Skin epidermis (tissue), 12 donors: Measurements from ENCODE around the gene NRGN.

Experiments
- H3K27ac ChIP-seq, 21 experiments: fragments of 200-600 bp; sonication (generic) in 11 of 21; one replicate each; pipeline ENCODE4 v1.5.0; 2020; ENCODE audit warnings: mild to moderate bottlenecking in 3 of 21, inconsistent platforms in 2 of 21, moderate library complexity in 2 of 21
- H3K4me3 ChIP-seq, 7 experiments: fragments of 200-600 bp; sonication (generic) in 2 of 7; one replicate each; pipeline ENCODE4 v1.5.0; 2020; ENCODE audit warnings: inconsistent platforms in 2 of 7, mild to moderate bottlenecking in 2 of 7, moderate library complexity in 1 of 7

NRGN gene

DNA sequence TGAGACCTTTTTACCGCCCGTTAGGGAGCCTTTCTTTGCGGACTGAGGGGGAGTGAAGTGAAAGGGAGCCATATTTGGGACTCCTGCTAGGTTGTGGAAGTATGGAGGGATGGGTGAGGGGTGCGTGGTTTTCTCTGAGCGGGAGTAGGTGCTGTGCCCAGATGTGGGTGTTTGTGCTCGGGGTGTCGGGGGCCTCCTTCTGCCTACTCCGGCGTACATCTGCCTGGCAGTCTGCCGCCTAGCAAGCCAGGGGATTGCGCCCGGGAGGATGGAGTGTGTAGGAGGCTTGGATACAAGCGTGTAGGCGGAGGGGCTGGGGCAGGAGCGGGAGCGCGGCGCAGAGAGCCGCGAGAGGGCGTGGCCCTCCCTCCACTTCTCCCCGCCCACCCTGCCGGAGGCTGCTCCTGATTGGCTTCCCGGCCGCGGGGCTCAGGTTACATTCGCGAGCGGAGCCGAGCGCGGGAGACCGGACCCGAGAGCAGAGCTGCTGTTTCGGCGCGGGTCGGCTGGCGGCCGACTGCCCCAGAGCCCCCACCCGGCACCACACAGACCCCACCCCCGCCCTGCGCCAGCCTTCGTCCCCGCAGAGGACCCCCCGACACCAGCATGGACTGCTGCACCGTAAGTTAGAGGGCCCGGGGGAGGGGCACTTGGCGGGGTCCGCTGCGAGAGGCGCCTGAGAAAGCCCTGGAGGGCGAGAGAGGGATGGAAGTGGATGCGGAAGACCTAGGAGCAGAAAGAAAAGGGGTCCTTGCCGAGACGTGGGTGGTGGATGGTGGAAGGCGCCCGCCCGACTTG is at the start of gene NRGN:
Gene NRGN, plus strand, starts transcription at position 464 of the 798 bp plus-strand sequence. Its CDS starts 143 bp downstream, at position 607.
- H3K27ac ChIP-seq, result peak within 1 kb of the TSS in 1 of 21 experiments; percentile 9

DNA sequence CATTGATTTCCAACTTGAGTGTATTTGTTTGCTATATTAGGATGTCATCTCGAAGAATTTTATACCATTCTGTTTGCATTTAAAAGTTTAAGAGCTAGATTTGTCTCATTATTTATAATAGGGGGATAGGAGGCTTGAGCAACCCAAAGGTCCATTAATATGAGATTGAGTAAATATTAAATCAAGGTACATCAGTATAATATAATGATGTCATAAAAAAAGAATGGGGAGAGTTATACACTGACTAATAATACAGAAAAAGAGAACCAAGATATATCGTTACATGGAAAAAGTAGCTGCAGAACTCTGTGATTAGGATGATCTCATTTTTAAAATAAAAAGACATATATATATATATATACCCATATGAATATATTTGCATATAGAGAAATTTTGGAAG is 46.6 kb upstream of the NRGN start:
- Histone ChIP-seq H3K4me3 (no peak overlapping the region), H3K27ac (no peak overlapping the region)

More for the DNA sequence above, at the start of gene NRGN:
- H3K4me3 ChIP-seq, result peak within 1 kb of the TSS; percentile 28 to 54 (median 49)

DNA sequence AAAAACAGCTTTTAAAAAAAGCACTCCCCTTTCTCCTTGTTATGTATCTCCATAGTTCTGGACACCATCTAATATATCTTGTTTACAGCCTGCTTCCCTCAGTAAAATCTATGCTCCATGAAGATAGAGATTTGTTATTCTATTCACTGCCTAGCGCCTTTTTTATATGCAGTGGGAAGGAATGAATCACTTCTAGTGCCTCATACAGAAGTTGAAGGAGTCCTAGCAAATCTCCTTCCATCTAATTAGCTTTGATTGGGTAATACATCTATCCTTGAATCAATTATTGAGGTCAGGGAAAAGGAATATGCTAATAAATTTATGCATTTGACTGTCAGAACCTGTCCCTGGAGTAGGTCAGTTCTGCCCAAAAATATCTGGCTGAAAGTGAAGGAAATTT is 40.2 kb upstream of the NRGN start:
- Histone ChIP-seq H3K4me3 (no peak overlapping the region), H3K27ac (no peak overlapping the region)

DNA sequence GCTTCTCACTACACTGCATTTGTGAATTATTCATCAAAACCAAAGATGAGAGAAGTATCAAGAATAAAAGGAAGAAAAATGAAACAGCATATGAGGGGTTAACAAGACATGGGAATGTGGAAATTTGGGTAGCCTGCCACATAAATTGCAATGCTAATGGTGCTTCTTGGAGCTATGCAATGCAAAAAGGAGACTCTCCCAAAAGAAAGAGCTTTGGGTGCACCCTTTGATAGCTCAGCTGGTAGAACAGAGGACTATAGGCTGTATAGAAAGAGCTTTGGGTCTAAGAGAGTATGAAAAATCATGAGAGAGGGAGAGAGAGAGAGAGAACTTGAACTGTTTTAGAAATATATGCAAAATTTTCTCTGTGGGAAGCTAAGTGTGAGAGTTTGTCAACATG is 39.7 kb upstream of the NRGN start:
- Histone ChIP-seq H3K4me3 (no peak overlapping the region), H3K27ac (no peak overlapping the region)

DNA sequence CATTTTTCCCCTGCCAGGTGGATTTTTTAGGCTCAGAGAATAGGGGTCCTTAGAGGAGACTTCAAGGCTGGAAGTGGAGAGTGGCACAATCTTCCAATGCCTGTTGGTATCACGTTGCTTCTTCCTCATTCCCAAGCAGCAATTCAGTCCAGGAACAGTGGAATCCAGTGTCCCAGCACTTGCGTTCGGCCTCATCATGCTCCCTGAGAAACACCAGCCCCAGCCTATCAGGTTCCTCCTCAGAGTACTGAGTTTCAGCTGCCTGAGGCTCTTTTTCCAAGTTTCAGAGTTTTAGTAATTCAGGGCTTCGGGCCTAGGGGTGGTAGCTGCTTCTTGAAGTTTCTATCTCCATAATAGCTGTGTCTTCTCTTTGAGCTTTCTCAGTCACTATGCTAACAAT is 31.9 kb upstream of the NRGN start:
- no peak overlapping the region for H3K27ac ChIP-seq
- H3K4me3 ChIP-seq, result no peak overlapping the region

DNA sequence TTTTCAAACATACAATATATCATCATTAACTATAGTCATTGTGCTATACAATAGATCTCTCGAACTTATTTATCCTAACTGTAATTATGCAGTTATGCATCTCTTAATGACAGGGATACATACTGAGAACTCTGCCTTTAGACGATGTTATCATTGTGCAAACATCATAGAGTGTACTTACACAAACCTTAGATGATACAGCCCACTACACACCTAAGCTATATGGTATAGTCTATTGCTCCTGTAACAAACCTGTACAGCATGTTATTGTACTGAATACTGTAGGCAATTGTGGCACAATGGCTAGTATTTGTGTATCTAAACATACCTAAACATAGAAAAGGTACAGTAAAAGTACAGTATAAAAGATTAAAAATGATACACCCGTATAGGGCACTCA is 27.4 kb upstream of the NRGN start:
- H3K27ac ChIP-seq, result no peak overlapping the region
- no peak overlapping the region for H3K4me3 ChIP-seq

DNA sequence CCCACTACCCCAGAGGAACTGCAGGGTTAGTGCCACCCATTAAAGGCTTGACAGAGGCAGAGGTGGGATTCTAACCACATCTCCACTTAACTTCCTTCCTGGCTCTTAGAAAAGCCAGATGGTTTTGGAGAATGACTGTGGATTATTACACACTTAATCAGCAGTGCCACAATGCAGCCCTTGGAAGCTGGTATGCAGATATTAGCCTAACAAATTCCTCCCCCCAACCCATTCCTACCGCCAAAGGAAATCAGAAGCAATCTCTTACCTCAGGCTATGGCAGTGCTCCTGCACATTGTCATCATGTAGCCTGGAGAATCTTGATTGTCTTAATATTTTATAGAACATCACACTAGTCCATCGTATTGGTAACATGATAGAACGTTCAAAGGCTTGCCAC is 23.2 kb upstream of the NRGN start:
- H3K27ac ChIP-seq, result no peak overlapping the region

DNA sequence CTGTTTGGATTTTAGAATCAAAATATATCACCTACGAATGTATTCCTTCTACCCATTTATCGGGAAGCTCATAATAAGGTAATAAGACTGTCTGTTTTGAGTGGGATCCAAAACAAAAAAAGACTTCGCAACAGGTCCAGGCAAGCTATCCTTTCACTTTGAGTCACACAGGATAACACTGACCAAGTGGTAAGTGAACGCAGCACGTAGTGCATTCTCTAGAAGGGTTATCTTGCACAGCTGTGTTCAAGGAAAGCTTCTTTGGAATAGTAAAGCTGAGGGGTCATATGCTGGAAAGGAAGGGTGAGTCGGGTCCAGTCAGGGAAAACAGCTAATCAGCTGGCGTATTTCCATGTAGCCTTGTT is 22.3 kb upstream of the NRGN start:
- H3K27ac ChIP-seq, result no peak overlapping the region
- H3K4me3 ChIP-seq, result peak overlapping the region in 3 of 7 experiments; percentile 1 to 12 (median 9)

More for the DNA sequence above, 23.2 kb upstream of the NRGN start:
- H3K4me3 ChIP-seq, result no peak overlapping the region

DNA sequence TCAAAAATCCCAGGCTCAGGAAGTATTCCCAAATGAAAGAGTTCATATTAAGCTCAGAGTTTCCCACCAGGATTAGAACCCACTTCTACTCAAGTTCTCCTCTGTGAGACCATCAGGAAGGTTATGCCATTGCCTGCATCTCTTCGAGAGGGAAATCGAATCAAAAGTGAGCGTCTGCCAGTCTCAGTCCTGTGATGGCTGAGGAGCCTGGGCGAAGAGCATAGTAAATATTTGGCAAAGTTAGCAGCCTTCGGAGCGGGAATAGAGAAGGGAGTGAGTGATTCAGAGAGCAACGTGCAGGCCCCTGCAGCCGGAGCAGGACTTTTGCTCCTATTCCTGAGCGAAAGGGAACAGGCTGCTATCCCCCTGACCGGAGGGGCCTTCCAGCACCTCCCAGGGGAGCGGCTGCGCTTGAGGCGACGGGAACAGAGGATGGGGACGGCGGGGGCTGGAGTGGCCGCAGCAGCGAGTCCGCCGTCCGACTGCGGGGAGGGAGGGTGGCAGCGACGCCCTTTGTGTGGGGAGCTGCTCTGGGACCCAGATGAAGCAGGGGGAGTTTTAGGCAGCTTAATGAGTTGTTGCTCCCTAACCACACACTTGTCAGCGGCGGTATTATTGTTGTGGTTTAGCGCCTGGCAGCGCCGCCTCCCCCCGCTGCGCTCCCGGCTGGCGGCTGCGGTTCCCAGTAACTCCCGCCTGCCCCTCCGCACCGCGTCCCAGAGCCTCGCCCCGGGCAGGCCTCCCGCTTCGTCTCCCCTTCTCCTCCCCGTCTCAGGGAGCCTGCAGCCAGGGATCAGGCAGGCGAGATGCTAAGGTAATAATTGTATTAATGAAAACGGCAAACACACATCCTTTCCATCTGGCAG is 21.7 kb upstream of the NRGN start:
- Histone ChIP-seq H3K27ac (no peak overlapping the region), H3K4me3 (peak overlapping the region; percentile 1 to 25 (median 12))

DNA sequence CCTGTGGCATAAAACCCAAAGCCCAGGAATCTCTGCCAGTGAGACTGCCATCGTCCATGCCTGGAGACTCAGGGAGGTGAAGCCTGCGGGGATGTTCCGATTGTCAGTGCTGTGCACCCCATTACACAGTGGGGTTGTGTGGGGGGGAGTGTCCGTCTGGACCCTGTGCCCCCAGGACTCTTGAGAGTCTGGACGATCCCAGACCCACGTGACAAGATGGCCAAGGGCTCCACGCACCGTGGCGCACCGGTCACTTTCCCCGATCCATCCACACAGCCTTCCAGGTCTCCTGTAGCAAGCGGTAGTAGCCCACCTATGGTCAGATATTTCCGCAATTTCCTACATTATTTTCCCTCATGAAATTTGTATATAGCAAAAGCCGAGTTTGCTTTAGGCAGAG is 20.9 kb upstream of the NRGN start:
- no peak overlapping the region for H3K4me3 ChIP-seq
- H3K27ac ChIP-seq, result no peak overlapping the region

DNA sequence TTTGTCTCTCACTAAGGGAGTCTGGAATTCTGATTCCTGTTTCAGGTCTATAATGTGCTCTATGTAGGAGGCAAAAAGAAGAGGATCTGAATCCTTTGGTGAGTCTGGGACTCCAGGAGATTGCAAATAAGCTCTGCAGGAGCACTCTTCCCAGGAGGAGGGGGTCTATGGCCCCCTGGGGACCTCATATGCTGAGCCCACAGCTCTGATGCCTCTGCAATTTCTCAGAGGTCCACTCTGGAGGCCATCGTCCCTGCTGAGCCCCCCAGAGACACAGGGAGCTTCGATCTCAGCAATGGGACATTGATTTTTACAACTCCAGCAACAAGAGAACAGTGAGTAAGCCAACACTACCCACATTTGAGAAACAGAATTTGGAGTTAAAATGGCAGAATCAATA is 20.2 kb upstream of the NRGN start:
- Histone ChIP-seq H3K27ac (no peak overlapping the region), H3K4me3 (no peak overlapping the region)

DNA sequence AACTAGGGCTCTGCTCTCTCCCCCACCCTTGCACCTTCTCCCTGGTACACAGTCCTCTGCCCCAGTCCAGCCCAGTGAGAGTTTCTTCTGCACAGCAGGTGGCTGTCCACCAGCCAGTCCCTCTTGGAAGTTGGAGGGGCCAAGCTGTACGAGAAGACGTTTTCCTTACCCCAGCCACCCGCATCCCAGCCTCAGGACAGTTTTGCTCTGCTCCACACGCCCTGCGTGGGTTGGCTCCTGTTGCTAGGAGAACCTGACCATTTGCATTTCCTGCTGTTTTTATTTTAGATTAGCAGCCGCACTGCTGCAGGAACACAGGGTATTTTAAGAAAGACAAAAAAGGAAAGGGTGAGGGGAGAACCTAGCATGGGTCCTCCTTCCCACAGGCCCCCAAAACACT is 17.6 kb upstream of the NRGN start:
- Histone ChIP-seq H3K4me3 (no peak overlapping the region), H3K27ac (no peak overlapping the region)

DNA sequence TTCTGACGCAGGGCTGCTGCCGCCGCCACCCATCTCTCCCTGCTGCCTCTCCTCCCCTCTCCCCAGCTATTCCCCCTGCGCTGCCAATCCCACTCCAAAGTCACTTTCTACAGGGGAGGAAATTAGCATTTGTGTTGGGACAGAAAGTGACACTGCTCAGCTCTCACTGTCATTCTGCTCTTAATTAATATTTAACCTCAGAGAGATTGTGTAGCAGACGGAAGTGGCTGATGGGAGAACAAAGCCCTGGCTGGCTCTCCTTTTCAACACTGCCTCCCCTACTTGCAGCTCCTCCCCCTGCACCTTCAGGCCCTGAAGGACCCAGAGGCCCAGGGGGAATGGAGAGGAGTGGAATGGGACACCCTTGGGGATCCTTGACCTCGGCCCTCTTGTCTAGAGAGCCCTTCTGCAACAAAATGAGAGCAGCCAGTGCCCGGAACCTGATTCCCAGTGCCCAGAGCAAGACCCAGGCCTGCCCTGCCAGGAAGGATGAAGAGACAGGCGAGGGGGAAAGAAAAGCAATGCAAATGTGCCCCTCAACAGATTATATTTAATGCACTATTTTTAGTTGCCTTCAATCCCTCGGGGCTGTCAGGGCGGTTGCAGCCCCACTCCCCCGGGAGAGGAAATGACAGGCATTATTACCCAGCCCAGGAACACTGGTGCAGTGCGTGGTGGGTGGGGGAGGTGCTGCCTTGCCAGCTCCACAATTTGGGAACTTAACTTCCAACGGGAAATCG is 14.6 kb upstream of the NRGN start:
- no peak overlapping the region for H3K27ac ChIP-seq
- H3K4me3 ChIP-seq, result no peak overlapping the region

DNA sequence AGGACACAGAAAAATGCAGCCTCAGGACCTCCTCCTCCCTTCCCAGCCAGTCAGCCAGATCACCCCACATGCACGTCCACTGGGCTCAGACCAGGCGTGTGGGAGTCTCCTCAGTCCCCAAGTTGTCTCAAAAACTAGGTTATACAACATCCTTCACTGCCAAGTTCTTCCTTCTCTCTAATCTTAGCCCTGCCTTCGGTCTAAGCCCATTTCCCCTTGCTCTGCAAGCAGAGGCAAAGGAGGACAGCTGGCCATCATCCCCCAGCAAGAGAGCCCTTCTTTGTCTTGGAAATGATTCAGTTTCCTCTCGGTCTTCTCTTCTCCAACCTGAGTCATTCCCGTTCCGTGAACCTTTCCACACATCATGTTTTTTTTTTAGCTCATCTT is 14.0 kb upstream of the NRGN start:
- Histone ChIP-seq H3K27ac (no peak overlapping the region), H3K4me3 (no peak overlapping the region)

DNA sequence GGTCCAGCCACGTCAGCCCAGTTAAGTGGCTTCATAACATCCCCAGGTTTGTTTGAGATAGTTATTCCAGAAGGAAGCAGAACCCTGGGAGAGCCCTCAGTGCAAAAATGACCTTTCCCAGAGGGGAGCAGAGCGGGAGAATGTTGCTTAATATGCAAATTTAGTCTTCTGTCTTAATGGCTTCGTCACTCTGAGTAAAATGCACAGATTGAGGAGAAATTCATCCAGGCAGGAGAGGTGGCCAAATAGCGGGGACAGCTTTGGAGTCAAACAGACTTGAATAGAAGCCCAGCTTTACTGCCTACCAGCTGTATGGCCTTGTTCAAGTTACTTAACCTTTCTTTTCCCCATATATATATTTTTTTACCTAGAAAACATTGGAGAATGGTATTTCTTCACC is 12.3 kb upstream of the NRGN start:
- no peak overlapping the region for H3K4me3 ChIP-seq
- no peak overlapping the region for H3K27ac ChIP-seq

DNA sequence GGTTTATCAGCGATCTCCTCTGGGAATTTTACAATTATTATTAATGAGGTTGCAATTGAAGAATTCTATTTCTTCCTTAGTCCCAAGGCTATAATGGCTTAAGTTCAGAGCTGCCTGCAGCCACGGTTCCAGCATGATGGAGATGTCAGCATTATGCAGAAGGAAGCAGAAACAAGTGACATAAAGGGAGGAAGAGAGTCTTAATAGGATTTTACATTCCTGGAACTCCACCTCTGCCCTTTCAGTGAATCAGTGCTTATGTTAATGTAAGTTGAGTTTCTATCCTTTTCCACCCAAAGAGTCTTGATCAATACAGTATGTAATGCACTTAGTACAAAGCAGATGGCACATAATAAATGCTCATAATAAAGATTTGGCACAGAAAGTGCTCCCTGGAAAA is 11.6 kb upstream of the NRGN start:
- Histone ChIP-seq H3K27ac (no peak overlapping the region), H3K4me3 (no peak overlapping the region)

DNA sequence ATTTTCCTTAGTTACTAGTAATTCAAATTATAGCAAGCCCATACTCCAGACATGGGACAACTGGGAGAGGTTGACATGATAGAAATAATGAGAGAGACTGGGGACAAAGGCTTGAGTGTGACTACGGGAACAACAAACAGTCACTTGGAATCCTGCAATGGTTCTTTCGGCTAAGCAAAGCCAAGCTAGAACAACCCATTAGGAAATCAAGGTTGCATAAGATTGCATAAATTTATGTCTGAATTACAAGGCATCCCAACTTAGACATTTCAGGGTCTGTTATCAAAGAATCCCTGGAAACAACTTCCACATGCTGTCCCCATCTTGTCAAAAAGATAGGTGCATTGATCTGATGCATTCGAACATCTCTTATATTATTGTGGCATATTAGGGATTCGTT is 10.2 kb upstream of the NRGN start:
- no peak overlapping the region for H3K4me3 ChIP-seq
- no peak overlapping the region for H3K27ac ChIP-seq

DNA sequence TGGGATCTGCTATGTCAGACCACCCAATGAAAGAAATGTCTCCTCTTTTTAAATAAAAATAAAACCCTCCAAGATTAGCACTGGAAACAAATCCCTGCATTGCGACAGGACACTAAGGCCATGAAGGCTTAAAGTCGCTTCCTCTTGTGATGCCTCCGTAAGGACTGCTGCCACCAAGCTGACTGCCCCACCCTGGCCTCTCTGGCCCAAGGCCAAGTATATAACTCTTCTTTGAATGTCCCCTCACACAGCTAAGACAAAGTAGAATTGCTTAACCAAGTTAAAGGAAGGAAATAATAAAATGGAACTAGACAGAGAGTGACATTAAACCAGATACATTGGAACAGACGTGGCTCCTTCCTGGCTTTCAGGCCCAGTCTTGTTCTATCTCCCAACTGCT is 7.5 kb upstream of the NRGN start:
- H3K27ac ChIP-seq, result no peak overlapping the region
- no peak overlapping the region for H3K4me3 ChIP-seq

DNA sequence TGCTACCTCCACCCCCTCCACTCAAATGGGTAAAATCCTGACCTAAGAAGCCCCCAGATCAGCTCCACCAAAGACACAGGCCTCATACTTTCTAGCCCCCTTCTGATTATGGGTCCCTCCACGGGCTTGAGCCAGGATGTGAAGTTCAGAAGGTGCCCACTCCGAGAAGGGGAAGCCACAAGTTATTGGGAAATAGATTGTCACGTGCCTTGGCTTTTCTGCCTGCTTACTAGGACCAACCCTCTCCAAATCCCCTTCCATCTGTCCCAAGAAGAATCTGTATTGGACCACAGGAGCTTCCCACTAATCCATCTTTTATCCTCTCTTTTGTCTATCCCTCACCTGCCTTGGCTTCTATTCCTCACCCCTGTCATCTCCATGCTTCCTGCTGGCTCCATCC is 3.0 kb upstream of the NRGN start:
- Histone ChIP-seq H3K4me3 (no peak overlapping the region), H3K27ac (no peak overlapping the region)

DNA sequence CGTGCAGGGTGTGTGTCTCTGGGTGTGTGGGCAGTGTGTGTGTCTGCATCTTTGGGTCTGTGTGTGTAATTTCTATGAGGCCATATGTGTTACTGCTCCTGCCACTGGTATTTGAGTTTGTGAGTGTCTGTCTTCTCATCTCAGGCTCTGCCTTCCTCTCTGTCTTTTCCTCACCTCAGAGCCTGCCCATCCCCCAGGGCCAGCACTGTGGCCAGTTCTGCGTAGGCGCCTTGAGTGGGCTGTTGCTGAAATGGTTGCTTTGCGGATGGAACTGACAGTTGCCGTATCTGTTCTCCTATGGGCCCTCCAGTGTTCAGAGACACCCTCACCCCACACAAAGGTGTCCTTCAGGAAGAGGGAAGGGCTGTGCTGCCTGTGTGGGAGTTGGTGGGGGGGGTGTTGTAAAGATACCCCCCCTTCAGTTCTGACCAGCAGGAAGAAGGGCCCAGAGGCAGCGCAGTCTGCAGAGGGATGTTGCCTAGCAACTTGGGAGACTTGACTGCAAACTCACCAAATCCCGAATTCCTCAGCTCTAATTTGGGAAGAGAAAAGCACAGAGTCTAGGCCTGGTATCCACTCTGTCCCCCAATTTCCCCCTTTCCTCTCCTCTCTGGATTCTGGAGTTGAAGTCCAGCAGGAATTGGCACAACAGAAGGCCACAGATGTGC is 2.0 kb upstream of the NRGN start:
- Histone ChIP-seq H3K27ac (no peak overlapping the region), H3K4me3 (no peak overlapping the region)
